ENCODE measurements around the gene CHRNA5.
"Not testable (repeated sequence)": the region's sequence is repeated elsewhere in the genome, so short reads cannot be mapped to it uniquely, and the experiment has no call there.

CHRNA5 gene
- 0.71 to 6.5 (median 0.77) reads per million in 3 experiments for total RNA-seq

- DNase-seq: peak; percentile 31
Measured at GRCh38 chr15:78565097-78565950, at the start of gene CHRNA5. CHRNA5 (plus strand) TSS chr15:78565520; CDS start chr15:78565720, 200 bp downstream.

DNA sequence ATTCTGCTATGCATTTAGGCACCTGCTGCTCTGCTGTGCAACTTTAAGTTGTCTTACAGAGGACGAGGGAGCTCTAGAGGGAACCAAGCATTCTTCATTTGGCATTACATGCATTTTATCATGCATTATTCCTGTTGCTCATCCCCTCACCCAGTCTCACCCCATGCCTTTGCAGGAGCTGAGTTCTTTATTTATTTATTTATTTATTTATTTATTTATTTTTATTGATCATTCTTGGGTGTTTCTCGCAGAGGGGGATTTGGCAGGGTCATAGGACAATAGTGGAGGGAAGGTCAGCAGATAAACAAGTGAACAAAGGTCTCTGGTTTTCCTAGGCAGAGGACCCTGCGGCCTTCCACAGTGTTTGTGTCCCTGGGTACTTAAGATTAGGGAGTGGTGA lies 45.3 kb upstream of the CHRNA5 start:
- DNase-seq: not testable (repeated sequence)

DNA sequence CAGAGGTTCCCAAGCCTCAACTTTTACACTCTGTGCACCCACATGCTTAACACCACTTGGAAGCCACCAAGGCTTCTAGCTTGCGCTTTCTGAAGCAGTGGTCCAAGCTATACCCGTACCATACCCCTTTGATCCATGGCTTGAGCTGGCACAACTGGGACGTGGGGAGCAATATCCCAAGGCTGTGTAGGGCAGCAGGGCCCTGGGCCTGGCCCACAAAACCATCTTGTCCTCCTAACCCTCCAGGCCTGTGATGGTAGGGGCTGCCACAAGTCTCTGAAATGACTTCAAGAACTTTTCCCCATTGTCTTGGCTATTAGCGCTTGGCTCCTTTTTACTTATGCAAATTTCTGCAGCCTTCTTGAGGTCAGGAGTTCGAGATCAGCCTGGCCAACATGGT lies 41.1 kb upstream of the CHRNA5 start:
- DNase-seq: no peak

- DNase-seq: no peak
Measured at GRCh38 chr15:78527325-78527724, 38.0 kb upstream of the CHRNA5 start.

DNA sequence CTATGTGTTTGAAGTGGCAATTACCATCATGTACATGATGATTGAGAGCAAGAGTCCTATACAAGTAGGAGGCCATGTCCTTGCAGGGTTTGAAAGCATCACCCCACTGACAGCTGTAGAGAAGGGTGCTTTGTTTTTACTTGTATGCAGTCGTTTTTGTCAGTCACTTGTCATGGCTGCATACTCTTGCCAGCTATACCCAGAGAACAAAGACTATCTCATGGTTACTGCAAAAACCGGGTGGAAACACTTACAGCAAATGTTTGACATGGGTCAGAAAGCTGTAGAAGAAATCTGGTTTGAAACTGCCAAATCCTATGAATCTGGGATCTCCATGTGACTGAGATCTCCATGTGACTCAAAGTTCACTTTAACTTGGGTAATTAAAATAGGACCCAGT lies 32.0 kb upstream of the CHRNA5 start:
- DNase-seq: no peak

DNA sequence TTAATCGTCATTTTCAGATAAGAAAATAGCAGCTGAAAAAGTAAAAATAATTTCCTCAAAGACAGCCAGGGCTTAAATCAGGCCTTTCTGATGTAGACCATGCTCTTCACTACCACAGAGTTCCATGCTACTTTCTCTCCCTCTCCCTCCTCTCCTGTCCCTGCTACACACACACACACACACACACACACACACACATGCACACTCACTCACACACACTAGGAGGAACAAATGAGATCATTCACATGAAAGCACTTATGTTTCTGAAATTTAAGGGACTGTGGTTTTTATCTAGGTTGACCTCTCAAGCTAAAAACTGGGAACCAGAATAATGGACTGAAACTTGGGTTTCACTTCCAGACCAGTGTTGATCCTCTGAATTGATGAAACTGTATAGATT lies 29.2 kb upstream of the CHRNA5 start:
- DNase-seq: no peak

GRCh38 chr15:78537266-78537905 lies 27.9 kb upstream of the CHRNA5 start:
- no peak for DNase-seq

GRCh38 chr15:78538358-78538757 lies 27.0 kb upstream of the CHRNA5 start:
- no peak for DNase-seq

GRCh38 chr15:78539464-78540140 lies 25.7 kb upstream of the CHRNA5 start:
- not testable (repeated sequence) for DNase-seq

DNA sequence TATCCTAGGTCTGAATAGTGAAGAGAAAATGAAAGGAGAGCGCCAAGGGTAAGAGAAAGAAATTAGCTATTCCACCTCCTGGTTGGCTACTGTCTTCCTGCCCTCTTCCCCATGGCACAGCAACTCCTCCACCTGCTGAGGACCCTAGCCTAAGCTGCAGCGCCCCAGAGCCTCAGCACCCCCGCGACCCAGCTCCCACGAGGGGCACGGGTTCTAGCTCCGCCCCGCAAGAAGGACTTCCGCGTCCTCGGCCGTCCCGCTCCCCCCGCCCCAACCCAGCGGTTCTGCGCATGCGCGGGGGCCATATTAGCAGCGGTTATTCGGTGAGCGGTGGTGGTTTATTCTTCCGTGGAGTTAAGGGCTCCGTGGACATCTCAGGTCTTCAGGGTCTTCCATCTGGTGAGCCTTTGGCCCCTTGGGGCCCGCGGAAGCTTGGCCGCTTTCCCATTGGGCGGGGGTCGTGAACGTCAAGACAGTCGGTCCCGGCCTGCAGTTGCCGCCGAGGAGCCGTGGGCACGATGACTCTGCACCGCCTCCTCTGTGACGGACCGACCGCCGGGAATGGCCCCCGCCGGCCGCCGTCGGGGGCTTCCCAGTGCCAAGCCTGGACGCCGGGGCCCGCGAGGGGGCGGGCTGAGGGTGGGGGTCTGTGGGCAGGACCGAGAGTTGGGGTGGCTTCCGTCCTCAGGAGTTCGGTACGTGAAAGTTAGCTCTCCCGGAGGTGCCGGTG lies 25.0 kb upstream of the CHRNA5 start, which contains the start of gene PSMA4:
Gene PSMA4 (plus strand): TSS at position 304 of the 730 bp plus-strand sequence. CDS start 1,484 bp downstream, outside the sequence.
- peak; percentile 92 for DNase-seq

DNA sequence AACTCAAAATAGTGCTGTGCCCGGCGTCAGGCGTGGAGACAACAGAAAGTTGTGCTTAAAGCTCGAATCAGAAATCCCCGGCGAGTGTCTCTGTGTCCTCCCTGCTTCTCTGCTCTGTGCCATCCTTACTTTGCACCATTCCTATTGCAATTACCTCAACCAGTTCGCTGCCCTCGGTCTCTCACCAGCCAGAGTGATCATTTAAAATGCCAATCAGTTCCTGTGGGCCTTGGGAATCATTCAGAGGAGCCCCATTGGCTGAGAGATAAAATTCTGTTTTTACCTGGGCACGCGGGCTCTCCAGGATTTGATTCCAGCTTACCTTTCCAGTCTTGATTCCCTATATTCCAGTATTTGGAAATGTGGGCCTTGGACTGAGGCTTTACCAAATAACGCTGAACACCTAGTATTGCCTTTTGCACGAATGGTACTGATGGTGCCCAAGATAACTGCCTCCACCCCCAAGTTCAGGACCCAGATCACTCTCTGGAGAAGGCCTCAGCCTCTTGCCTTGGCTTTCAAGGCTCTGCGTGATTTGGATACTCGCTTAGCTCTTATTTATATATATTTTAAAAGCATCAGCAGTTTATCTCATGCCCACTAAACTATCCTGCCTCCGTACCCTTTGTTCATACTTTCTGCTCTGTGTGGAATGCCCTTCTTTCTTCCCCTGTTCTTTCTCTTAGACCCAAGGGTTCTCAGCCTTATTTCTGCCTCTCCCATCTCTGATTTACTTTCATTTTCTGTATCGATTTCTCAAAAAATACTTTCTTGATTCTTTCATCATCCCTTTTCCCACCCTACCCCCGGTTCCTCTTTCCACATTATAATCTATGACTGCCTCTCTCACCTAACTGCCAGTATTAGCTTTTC lies 24.2 kb upstream of the CHRNA5 start:
- DNase-seq: peak; percentile 3

GRCh38 chr15:78541744-78542034 lies 23.6 kb upstream of the CHRNA5 start:
- DNase-seq: no peak

- no peak for DNase-seq
Measured at GRCh38 chr15:78542647-78543046, 22.7 kb upstream of the CHRNA5 start.

DNA sequence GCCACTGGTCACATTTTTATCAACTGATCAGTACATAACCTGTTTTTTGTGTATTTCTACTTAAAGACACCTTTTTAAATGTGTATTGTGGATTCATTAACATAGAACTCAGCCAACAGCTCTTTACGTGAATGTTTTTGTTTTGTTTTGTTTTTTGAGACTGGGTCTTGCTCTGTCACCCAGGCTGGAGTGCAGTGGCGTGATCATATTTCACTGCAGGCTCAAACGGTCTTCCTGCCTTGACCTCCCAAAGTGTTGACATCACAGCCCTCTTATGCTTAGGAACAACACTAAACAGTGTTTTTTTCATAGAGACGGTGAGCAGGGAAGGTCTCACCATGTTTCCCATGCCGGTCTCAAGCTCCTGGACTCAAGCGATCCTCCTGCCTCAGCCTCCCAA lies 15.1 kb upstream of the CHRNA5 start:
- DNase-seq: no peak

GRCh38 chr15:78550815-78551214 lies 14.5 kb upstream of the CHRNA5 start:
- no peak for DNase-seq

- DNase-seq: no peak
Measured at GRCh38 chr15:78551902-78552301, 13.4 kb upstream of the CHRNA5 start.

DNA sequence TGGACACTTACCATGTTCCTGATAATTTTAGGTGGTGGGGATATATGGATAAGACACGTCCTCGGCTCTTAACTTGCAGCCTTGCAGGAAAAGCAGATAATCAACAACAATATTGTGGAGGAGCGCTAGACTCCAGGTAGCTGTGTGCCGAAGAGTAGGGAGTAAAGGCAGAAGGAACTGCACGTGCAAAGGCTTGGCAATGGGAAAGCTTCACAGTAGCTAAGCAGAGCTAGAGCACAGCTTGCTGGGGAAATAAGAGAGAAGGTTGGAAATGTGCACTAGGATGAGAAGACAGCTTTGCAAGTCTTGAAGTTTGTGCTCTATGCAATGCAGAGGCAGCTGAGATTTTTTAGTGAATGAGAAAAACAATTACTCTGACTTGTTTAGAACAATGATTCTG lies 12.7 kb upstream of the CHRNA5 start:
- DNase-seq: no peak

DNA sequence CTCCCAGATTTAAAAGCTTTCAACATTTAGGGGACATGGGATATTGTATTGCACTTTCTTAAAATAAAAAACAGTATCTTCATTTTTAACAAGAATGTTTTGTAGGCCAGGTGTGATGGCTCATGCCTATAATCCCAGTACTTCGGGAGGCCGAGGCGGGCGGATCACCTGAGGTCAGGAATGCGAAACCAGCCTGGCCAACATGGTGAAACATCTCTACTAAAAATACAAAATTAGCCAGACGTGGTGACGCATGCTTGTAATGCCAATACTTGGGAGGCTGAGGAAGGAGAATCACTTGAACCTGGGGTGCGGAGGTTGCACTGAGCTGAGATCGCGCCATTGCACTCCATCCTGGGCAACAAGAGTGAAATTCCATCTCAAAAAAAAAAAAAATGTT lies 5.1 kb upstream of the CHRNA5 start:
- DNase-seq: not testable (repeated sequence)

GRCh38 chr15:78561490-78561889 lies 3.8 kb upstream of the CHRNA5 start:
- no peak for DNase-seq

DNA sequence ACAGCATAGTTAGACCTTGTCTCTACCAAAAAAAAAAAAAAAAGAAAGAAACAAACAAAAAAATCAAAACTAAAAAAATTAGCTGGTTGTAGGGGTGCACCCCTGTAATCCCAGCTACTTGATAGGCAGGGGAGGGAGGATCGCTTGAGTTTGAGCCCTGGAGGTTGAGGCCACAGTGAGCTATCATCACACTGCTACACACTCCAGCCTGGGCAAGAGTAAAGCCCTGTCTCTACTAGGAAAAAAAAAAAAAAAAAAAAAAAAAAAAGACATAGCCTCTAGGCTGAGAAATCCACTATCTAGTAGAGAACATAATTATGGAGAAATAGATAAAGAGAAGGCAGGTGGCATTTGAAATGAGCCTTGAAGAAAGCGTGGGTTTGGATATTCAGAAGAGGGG lies 2.2 kb upstream of the CHRNA5 start:
- no peak for DNase-seq

DNA sequence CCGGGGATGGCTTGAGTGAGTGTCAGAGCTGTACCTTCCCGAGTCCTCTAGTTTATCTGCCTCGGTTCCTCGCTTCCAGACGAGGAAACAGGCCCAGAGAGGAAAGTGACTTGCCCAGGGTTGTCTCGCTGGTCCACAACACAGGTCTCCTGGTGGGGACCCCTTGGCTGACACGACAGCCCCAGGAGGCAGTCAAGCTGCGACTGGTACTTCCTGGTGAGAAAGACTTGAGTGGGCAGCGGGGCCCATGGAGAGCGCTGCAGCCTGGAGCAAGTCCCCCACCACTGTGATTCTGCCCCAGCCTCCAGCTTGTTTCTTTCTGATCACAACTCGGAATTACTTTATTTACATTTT lies 600 bp upstream of the CHRNA5 start:
- no peak for DNase-seq
